Measurements from ENCODE around the gene CDH20.

CDH20 gene

DNA sequence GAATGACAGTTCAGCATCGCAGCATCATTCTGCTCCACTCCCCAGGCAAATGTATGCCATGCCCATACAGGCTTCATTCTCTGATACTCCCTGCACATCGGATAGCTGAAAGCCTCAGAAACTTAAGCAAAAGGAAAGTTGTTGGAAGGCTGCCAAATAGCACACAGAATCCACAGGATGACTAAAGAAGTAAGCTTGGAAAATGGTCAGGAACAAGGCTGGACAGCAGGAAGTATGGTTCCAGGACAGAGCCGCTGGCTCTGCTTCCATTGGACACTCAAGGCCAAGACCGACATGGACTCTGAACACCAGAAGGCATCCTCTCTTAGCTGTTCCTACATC is 256.5 kb downstream of the CDH20 start:
- Histone ChIP-seq H3K4me3 (ENCODE audit: low read length) (no peak overlapping the region), H3K27me3 (ENCODE audit: control insufficient read depth, low read length) (no peaks in the 10 kb centered on the region), H3K4me1 (ENCODE audit: control insufficient read depth, low read length) (no peaks in the 10 kb centered on the region), H3K9me3 (ENCODE audit: control insufficient read depth, insufficient read depth, low read length) (no peaks in the 10 kb centered on the region), H3F3A (ENCODE audit: control insufficient read depth, insufficient read depth) (no peaks in the 10 kb centered on the region), H3K27ac (ENCODE audit: low read depth, low read length) (no peak overlapping the region), H4K20me1 (ENCODE audit: control insufficient read depth, insufficient read depth, low read depth, low read length) (no peaks in the 10 kb centered on the region), H3K79me2 (ENCODE audit: control insufficient read depth, low read length) (no peaks in the 10 kb centered on the region), H3K4me2 (ENCODE audit: low read length) (no peak overlapping the region), H3K36me3 (ENCODE audit: control insufficient read depth, low read length) (no peaks in the 10 kb centered on the region), H3K9me2 (replicated peaks; ENCODE audit: control insufficient read depth, low read length) (no peaks in the 10 kb centered on the region)
- TF ChIP-seq, protein P1, sequence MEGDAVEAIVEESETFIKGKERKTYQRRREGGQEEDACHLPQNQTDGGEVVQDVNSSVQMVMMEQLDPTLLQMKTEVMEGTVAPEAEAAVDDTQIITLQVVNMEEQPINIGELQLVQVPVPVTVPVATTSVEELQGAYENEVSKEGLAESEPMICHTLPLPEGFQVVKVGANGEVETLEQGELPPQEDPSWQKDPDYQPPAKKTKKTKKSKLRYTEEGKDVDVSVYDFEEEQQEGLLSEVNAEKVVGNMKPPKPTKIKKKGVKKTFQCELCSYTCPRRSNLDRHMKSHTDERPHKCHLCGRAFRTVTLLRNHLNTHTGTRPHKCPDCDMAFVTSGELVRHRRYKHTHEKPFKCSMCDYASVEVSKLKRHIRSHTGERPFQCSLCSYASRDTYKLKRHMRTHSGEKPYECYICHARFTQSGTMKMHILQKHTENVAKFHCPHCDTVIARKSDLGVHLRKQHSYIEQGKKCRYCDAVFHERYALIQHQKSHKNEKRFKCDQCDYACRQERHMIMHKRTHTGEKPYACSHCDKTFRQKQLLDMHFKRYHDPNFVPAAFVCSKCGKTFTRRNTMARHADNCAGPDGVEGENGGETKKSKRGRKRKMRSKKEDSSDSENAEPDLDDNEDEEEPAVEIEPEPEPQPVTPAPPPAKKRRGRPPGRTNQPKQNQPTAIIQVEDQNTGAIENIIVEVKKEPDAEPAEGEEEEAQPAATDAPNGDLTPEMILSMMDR (IDR thresholded peaks at IDR 0.05; ENCODE audit: low read depth, low read length, poor library complexity, severe bottlenecking), result no peak
- no peak for TF ChIP-seq EZH2phosphoT487 (IDR thresholded peaks at IDR 0.05; ENCODE audit: borderline replicate concordance, low read length)

DNA sequence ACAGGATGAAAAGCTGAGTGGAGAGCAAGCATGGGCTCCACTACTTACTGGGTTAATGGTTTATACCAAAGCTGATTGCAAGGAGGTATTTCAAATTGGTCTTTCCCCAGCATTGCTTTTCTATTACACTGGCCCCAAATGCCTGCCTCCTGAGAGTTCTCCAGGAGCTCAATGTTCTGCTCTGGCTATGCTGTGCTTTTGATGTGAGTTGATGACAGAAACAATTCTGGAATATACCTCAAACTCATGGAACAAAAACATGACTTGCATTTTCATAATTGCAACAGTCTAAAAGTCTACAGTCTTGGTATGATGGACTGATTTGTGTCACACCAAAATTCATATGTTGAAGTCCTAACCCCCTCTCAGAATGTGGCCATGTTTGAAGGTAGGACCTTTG is 258.0 kb downstream of the CDH20 start:
- Histone ChIP-seq H3K36me3 (ENCODE audit: control insufficient read depth, low read length) (no peaks in the 10 kb centered on the region), H3K4me1 (ENCODE audit: control insufficient read depth, low read length) (no peaks in the 10 kb centered on the region), H3K4me3 (ENCODE audit: low read length) (no peak overlapping the region), H3K4me2 (ENCODE audit: low read length) (no peak overlapping the region), H3F3A (ENCODE audit: control insufficient read depth, insufficient read depth) (no peaks in the 10 kb centered on the region), H3K79me2 (ENCODE audit: control insufficient read depth, low read length) (no peaks in the 10 kb centered on the region), H3K27ac (ENCODE audit: low read depth, low read length) (no peak overlapping the region), H3K27me3 (ENCODE audit: control insufficient read depth, low read length) (no peaks in the 10 kb centered on the region), H3K9me3 (ENCODE audit: control insufficient read depth, insufficient read depth, low read length) (no peaks in the 10 kb centered on the region), H4K20me1 (ENCODE audit: control insufficient read depth, insufficient read depth, low read depth, low read length) (no peaks in the 10 kb centered on the region), H3K9me2 (replicated peaks; ENCODE audit: control insufficient read depth, low read length) (no peaks in the 10 kb centered on the region)
- no peak for TF ChIP-seq EZH2phosphoT487 (IDR thresholded peaks at IDR 0.05; ENCODE audit: borderline replicate concordance, low read length)
- TF ChIP-seq, protein P1 (IDR thresholded peaks at IDR 0.05; ENCODE audit: low read depth, low read length, poor library complexity, severe bottlenecking), result no peak

DNA sequence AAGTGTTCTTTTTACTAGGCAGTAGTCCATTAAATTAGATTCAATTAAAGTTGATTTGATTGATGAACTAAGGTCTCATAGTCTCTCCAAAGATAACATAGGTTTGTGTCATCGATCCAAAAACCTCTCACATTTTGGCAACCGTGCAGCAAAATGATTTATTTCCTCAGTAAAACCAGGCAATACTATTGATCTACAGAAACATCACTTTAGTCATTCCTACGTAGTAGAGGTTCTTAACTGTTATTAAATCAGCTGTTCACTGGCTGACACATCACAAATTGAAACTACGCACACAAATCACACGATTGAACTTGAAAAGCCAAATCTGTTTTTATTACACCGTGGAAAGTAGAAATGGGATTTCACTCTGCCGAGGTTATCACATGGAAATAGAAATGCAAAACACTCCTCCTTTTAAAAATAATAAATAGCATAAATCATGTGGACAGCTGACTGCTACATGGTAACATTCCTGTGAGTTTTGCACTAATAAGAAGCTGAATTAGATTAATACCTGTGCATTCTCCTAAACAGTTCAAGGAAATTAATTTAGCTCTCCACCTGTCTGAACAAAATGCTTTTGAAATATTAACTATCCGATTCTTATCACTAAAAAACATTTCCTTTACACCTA is 262.5 kb downstream of the CDH20 start:
- H3K27me3 ChIP-seq (ENCODE audit: control insufficient read depth, low read length), result no peaks in the 10 kb centered on the region
- H4K20me1 ChIP-seq (ENCODE audit: control insufficient read depth, insufficient read depth, low read depth, low read length), result no peaks in the 10 kb centered on the region
- H3K4me3 ChIP-seq (ENCODE audit: low read length), result no peak overlapping the region
- TF ChIP-seq, protein P1 (IDR thresholded peaks at IDR 0.05; ENCODE audit: low read depth, low read length, poor library complexity, severe bottlenecking), result no peak
- TF ChIP-seq EZH2phosphoT487 (IDR thresholded peaks at IDR 0.05; ENCODE audit: borderline replicate concordance, low read length), result no peak
- H3F3A ChIP-seq (ENCODE audit: control insufficient read depth, insufficient read depth), result no peaks in the 10 kb centered on the region
- H3K36me3 ChIP-seq (ENCODE audit: control insufficient read depth, low read length), result no peaks in the 10 kb centered on the region
- no peak overlapping the region for H3K27ac ChIP-seq (ENCODE audit: low read depth, low read length)
- H3K4me2 ChIP-seq (ENCODE audit: low read length), result no peak overlapping the region
- no peaks in the 10 kb centered on the region for H3K9me2 ChIP-seq (replicated peaks; ENCODE audit: control insufficient read depth, low read length)
- H3K9me3 ChIP-seq (ENCODE audit: control insufficient read depth, insufficient read depth, low read length), result no peaks in the 10 kb centered on the region
- no peaks in the 10 kb centered on the region for H3K79me2 ChIP-seq (ENCODE audit: control insufficient read depth, low read length)
- H3K4me1 ChIP-seq (ENCODE audit: control insufficient read depth, low read length), result no peaks in the 10 kb centered on the region

Data from DOHH2 (cell line).